ENCODE data around the gene IBSP. TPM values are rescaled to one million over a fixed set of nuclear protein-coding genes. Genes with fewer than 3 reads are reported as not detected.

IBSP gene
- total RNA-seq, 2 donors from 2014 or later, result not detected

- Mint-ChIP-seq H3K36me3 (ENCODE audit: low read depth) (no peaks in the 10 kb centered on the region), H3K4me1 (peaks cover 5% of the 10 kb centered on the region), H3K27ac (no peak overlapping the region), H3K27me3 (ENCODE audit: insufficient read depth) (no peaks in the 10 kb centered on the region), H3K9me3 (no peaks in the 10 kb centered on the region), H3K4me3 (no peak overlapping the region)
- no peak overlapping the region for H3K4me3 ChIP-seq (ENCODE audit: low read length)
- H3K36me3 ChIP-seq (ENCODE audit: control insufficient read depth, insufficient read depth, low read length), result no peaks in the 10 kb centered on the region
- TF ChIP-seq, protein P1, sequence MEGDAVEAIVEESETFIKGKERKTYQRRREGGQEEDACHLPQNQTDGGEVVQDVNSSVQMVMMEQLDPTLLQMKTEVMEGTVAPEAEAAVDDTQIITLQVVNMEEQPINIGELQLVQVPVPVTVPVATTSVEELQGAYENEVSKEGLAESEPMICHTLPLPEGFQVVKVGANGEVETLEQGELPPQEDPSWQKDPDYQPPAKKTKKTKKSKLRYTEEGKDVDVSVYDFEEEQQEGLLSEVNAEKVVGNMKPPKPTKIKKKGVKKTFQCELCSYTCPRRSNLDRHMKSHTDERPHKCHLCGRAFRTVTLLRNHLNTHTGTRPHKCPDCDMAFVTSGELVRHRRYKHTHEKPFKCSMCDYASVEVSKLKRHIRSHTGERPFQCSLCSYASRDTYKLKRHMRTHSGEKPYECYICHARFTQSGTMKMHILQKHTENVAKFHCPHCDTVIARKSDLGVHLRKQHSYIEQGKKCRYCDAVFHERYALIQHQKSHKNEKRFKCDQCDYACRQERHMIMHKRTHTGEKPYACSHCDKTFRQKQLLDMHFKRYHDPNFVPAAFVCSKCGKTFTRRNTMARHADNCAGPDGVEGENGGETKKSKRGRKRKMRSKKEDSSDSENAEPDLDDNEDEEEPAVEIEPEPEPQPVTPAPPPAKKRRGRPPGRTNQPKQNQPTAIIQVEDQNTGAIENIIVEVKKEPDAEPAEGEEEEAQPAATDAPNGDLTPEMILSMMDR (conservative IDR thresholded peaks at IDR 0.05), result no peak
- peaks cover under 1% of the 10 kb centered on the region for H3K4me1 ChIP-seq (ENCODE audit: control insufficient read depth, insufficient read depth, low read length)
- WGBS, 2 experiments (ENCODE audit: insufficient coverage in 1 of 2, insufficient read length in 1 of 2), result 98 to 100% methylated on average over 1 of the region's 1 CpG
- no peak overlapping the region for H3K27ac ChIP-seq (ENCODE audit: low read depth, low read length)
- no peaks in the 10 kb centered on the region for H3K27me3 ChIP-seq (ENCODE audit: control insufficient read depth, insufficient read depth, low read length, poor library complexity, severe bottlenecking)
- H3K9me3 ChIP-seq (ENCODE audit: control insufficient read depth, low read length), result no peaks in the 10 kb centered on the region
- no peak overlapping the region for H3K9ac ChIP-seq (ENCODE audit: extremely low read depth, low read length, poor library complexity, severe bottlenecking)
- DNase-seq, result no peak
These were observed 45.1 kb downstream of the IBSP start for GRCh38 chr4:87844452-87844851.

DNA sequence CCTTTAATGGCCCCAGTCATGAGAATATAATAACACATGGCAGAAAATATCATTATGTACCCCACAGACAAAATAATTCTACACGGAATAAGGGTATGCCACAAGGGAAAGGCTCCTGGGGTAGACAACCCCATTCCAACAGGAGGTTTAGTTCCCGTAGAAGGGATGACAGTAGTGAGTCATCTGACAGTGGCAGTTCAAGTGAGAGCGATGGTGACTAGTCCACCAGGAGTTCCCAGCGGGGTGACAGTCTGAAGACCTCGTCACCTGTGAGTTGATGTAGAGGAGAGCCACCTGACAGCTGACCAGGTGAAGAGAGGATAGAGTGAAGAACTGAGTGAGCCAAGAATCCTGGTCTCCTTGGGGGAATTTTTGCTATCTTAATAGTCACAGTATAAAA lies 46.9 kb downstream of the IBSP start:
- H3K4me1 ChIP-seq (ENCODE audit: control insufficient read depth, insufficient read depth, low read length), result peaks cover 6% of the 10 kb centered on the region
- H3K9ac ChIP-seq (ENCODE audit: extremely low read depth, low read length, poor library complexity, severe bottlenecking), result no peak overlapping the region
- no peaks in the 10 kb centered on the region for H3K27me3 Mint-ChIP-seq (ENCODE audit: insufficient read depth)
- H3K27ac ChIP-seq (ENCODE audit: low read depth, low read length), result no peak overlapping the region
- no peak overlapping the region for H3K27ac Mint-ChIP-seq
- peaks cover 10% of the 10 kb centered on the region for H3K4me1 Mint-ChIP-seq
- WGBS, 2 experiments (ENCODE audit: insufficient coverage in 1 of 2, insufficient read length in 1 of 2), result 91 to 95% methylated on average over 3 to 5 of the region's 5 CpGs
- no peaks in the 10 kb centered on the region for H3K36me3 ChIP-seq (ENCODE audit: control insufficient read depth, insufficient read depth, low read length)
- no peaks in the 10 kb centered on the region for H3K27me3 ChIP-seq (ENCODE audit: control insufficient read depth, insufficient read depth, low read length, poor library complexity, severe bottlenecking)
- TF ChIP-seq, protein P1 (conservative IDR thresholded peaks at IDR 0.05), result no peak
- no peak overlapping the region for H3K4me3 Mint-ChIP-seq
- H3K9me3 ChIP-seq (ENCODE audit: control insufficient read depth, low read length), result no peaks in the 10 kb centered on the region
- DNase-seq, result no peak
- H3K9me3 Mint-ChIP-seq, result no peaks in the 10 kb centered on the region
- no peak overlapping the region for H3K4me3 ChIP-seq (ENCODE audit: low read length)
- H3K36me3 Mint-ChIP-seq (ENCODE audit: low read depth), result no peaks in the 10 kb centered on the region

GRCh38 chr4:87848622-87849351 lies 49.4 kb downstream of the IBSP start:
- Mint-ChIP-seq H3K27me3 (ENCODE audit: insufficient read depth) (no peaks in the 10 kb centered on the region), H3K9me3 (no peaks in the 10 kb centered on the region), H3K4me1 (peaks cover 11% of the 10 kb centered on the region), H3K36me3 (ENCODE audit: low read depth) (no peaks in the 10 kb centered on the region), H3K4me3 (no peak overlapping the region), H3K27ac (no peak overlapping the region)
- 21 to 32% methylated on average over 11 to 15 of the region's 15 CpGs for WGBS, 2 experiments (ENCODE audit: insufficient coverage in 1 of 2, insufficient read length in 1 of 2)
- Histone ChIP-seq H3K27me3 (ENCODE audit: control insufficient read depth, insufficient read depth, low read length, poor library complexity, severe bottlenecking) (no peaks in the 10 kb centered on the region), H3K27ac (ENCODE audit: low read depth, low read length) (no peak overlapping the region), H3K4me3 (ENCODE audit: low read length) (no peak overlapping the region), H3K4me1 (ENCODE audit: control insufficient read depth, insufficient read depth, low read length) (peaks cover 6% of the 10 kb centered on the region), H3K9ac (ENCODE audit: extremely low read depth, low read length, poor library complexity, severe bottlenecking) (no peak overlapping the region), H3K9me3 (ENCODE audit: control insufficient read depth, low read length) (no peaks in the 10 kb centered on the region), H3K36me3 (ENCODE audit: control insufficient read depth, insufficient read depth, low read length) (no peaks in the 10 kb centered on the region)
- TF ChIP-seq, protein P1 (conservative IDR thresholded peaks at IDR 0.05), result peak; percentile 76
- peak; percentile 74 for DNase-seq
